Activated CD4-positive, alpha-beta T cell treated with anti-CD3 and anti-CD28 coated beads for 36 hours (primary cell): ENCODE results near the gene XCR1. TPM values are rescaled to one million over a fixed set of nuclear protein-coding genes. Genes with fewer than 3 reads are reported as not detected.

Source experiments
- ATAC-seq: fragments of 200-7000 bp; cut with Tn5 transposase; one replicate; pipeline ENCODE4 v1.10.0; 2021; ENCODE audit warnings: mild to moderate bottlenecking, moderate library complexity
- CTCF ChIA-PET: fragments of 350-600 bp; sonication (Branson Sonifier 250); formaldehyde crosslinking; loops from one replicate; lab custom pipeline; 2021; ENCODE audit warnings: antibody characterized with exemption; lab: Charles Lee
- POLR2A ChIA-PET: fragments of 350-600 bp; sonication (Branson Sonifier 250); formaldehyde crosslinking; loops from one replicate; lab custom pipeline; 2021; ENCODE audit warnings: antibody characterized with exemption, inconsistent platforms; lab: Charles Lee
- DNase-seq: peaks from one replicate; pipeline ENCODE4 v3.0.0-alpha.2; 2020
- H3K27ac Mint-ChIP-seq: one replicate; pipeline ENCODE4 v1.8.0; 2021; ENCODE audit warnings: mixed read lengths
- H3K27me3 Mint-ChIP-seq: one replicate; pipeline ENCODE4 v1.8.0; 2021; ENCODE audit warnings: mixed read lengths
- H3K36me3 Mint-ChIP-seq: one replicate; pipeline ENCODE4 v1.8.0; 2021; ENCODE audit warnings: low read depth, mixed read lengths
- H3K4me1 Mint-ChIP-seq: one replicate; pipeline ENCODE4 v1.8.0; 2021; ENCODE audit warnings: mixed read lengths
- H3K4me3 Mint-ChIP-seq: one replicate; pipeline ENCODE4 v1.8.0; 2021; ENCODE audit warnings: mild to moderate bottlenecking, moderate library complexity, mixed read lengths
- H3K9me3 Mint-ChIP-seq: one replicate; pipeline ENCODE4 v1.8.0; 2021; ENCODE audit warnings: low read depth, mixed read lengths
- intact Hi-C, 2 experiments: fragments of 100-400 bp; cut with DNase I in 1 of 2; cut with micrococcal nuclease in 1 of 2; formaldehyde crosslinking; loops; one replicate each; pipeline versions ENCODE4 v1.14.2 to v1.15.1; 2022 to 2024; cut with DNase I, micrococcal nuclease
- total RNA-seq, 2 experiments: library from RNA; stranded (reverse); gene quantifications; one replicate each; pipeline ENCODE4 v1.2.3, GENCODE V29; 2021

XCR1 gene
- total RNA-seq, 2 experiments from 2014 or later: not detected

- DNase-seq (no peak), ATAC-seq (peak; percentile 54)
- intact Hi-C loops: no loop called here
- Mint-ChIP-seq H3K4me3 (no peak overlapping the region), H3K27me3 (no peaks in the 10 kb centered on the region), H3K9me3 (no peaks in the 10 kb centered on the region), H3K4me1 (peaks cover 35% of the 10 kb centered on the region), H3K36me3 (peaks cover 60% of the 10 kb centered on the region), H3K27ac (no peak overlapping the region)
- POLR2A ChIA-PET: interaction anchor here (0.7 kb wide), 2 partner anchors 24 to 303 kb away, joined by 3 to 5 read pairs; no protein-coding TSS in a partner anchor
- CTCF ChIA-PET: interaction anchor here (0.6 to 1.5 kb wide), 6 partner anchors 10 to 236 kb away, joined by 3 to 4 read pairs (median 3); no protein-coding TSS in a partner anchor
Measured at GRCh38 chr3:45972534-45973402, 54.5 kb downstream of the XCR1 start.

- intact Hi-C loops: no loop called here
- no peak for ATAC-seq
- POLR2A ChIA-PET: no interaction called here
- Mint-ChIP-seq H3K4me3 (no peak overlapping the region), H3K36me3 (peaks cover 63% of the 10 kb centered on the region), H3K4me1 (peaks cover 20% of the 10 kb centered on the region), H3K27me3 (no peaks in the 10 kb centered on the region), H3K9me3 (no peaks in the 10 kb centered on the region), H3K27ac (no peak overlapping the region)
- no peak for DNase-seq
- CTCF ChIA-PET: interaction anchor here (1.1 to 1.3 kb wide), 3 partner anchors 24 to 40 kb away, joined by 3 to 4 read pairs (median 4); partner anchors contain the start of gene CXCR6
Measured at GRCh38 chr3:45969953-45970352, 57.3 kb downstream of the XCR1 start.

GRCh38 chr3:45969116-45969515 lies 58.2 kb downstream of the XCR1 start:
- intact Hi-C loops: no loop called here
- no peaks in the 10 kb centered on the region for H3K9me3 Mint-ChIP-seq
- peaks cover 65% of the 10 kb centered on the region for H3K36me3 Mint-ChIP-seq
- H3K27me3 Mint-ChIP-seq: no peaks in the 10 kb centered on the region
- no peak overlapping the region for H3K27ac Mint-ChIP-seq
- peaks cover 24% of the 10 kb centered on the region for H3K4me1 Mint-ChIP-seq
- DNase-seq (no peak), ATAC-seq (no peak)
- ChIA-PET POLR2A (interaction anchor here (2.5 kb wide), 1 partner anchor 12 kb away, joined by 6 read pairs; no protein-coding TSS in a partner anchor), CTCF (interaction anchor here (0.6 to 1.9 kb wide), 7 partner anchors 12 to 110 kb away, joined by 3 to 7 read pairs (median 4); partner anchors contain the start of gene CXCR6)
- H3K4me3 Mint-ChIP-seq: no peak overlapping the region

- peaks cover 67% of the 10 kb centered on the region for H3K36me3 Mint-ChIP-seq
Measured at GRCh38 chr3:45968706-45969105, 58.6 kb downstream of the XCR1 start.

DNA sequence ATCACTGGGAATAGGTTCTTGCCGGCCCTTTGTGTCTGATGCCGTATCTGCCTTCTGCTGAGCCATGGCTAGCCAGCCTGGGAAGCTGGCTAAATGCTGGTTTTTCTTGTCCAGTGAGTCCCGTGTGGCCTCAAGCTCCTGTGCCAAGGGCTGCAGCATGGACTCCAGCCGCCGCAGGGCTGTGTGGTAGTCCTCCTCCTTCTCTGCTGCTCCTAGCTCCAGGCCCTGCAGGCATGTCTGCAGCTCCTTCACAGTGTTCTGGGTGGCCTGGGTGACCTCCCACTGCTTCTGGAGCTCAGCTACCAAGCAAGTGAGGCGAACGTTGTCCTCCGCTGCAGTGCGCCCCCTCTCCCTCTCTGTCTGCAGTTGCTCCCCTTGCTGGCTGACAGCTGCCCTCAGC lies 59.1 kb downstream of the XCR1 start:
- intact Hi-C loops: no loop called here
- DNase-seq (no peak), ATAC-seq (no peak)
- ChIA-PET POLR2A (interaction anchor here (0.7 to 2.5 kb wide), 2 partner anchors 10 to 12 kb away, joined by 4 to 6 read pairs; no protein-coding TSS in a partner anchor), CTCF (interaction anchor here (0.6 to 1.9 kb wide), 8 partner anchors 14 to 402 kb away, joined by 3 to 8 read pairs (median 3); no protein-coding TSS in a partner anchor)
- H3K27ac Mint-ChIP-seq: no peak overlapping the region
- H3K4me1 Mint-ChIP-seq: peaks cover 34% of the 10 kb centered on the region
- no peaks in the 10 kb centered on the region for H3K9me3 Mint-ChIP-seq
- H3K36me3 Mint-ChIP-seq: peaks cover 67% of the 10 kb centered on the region
- H3K27me3 Mint-ChIP-seq: no peaks in the 10 kb centered on the region
- H3K4me3 Mint-ChIP-seq: no peak overlapping the region

More at GRCh38 chr3:45968706-45969105, 58.6 kb downstream of the XCR1 start:
- POLR2A ChIA-PET: interaction anchor here (2.5 kb wide), 1 partner anchor 12 kb away, joined by 6 read pairs; no protein-coding TSS in a partner anchor
- Mint-ChIP-seq H3K27ac (no peak overlapping the region), H3K27me3 (no peaks in the 10 kb centered on the region), H3K9me3 (no peaks in the 10 kb centered on the region), H3K4me3 (no peak overlapping the region), H3K4me1 (peaks cover 28% of the 10 kb centered on the region)
- ATAC-seq (no peak), DNase-seq (no peak)
- CTCF ChIA-PET: interaction anchor here (0.6 to 1.9 kb wide), 8 partner anchors 13 to 111 kb away, joined by 3 to 8 read pairs (median 4); partner anchors contain the start of gene CXCR6
- intact Hi-C loops: no loop called here

DNA sequence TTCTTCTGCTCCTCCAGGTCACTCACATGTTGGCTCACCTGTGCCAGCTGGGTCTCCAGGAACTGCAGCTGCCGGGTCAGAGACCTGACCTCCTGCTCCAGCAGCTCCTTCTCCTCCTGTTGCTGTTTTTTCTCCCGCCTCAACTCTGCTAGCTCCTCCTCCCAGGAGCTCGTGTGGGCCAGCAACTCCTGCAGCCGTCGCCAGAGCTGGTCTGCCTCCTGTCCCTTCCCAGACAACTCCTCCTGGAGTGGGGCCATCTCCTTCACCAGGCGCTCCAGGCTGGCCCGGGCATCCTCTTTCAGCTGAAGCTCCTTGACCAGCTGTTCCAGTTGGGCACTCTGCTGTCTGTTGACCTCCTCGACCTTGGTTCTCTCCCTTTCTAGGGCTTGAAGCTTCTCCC lies 59.6 kb downstream of the XCR1 start:
- ChIA-PET POLR2A (interaction anchor here (0.7 to 2.5 kb wide), 2 partner anchors 10 to 13 kb away, joined by 4 to 6 read pairs; no protein-coding TSS in a partner anchor), CTCF (interaction anchor here (0.6 to 1.9 kb wide), 7 partner anchors 9 to 402 kb away, joined by 3 to 8 read pairs (median 3); no protein-coding TSS in a partner anchor)
- peaks cover 69% of the 10 kb centered on the region for H3K36me3 Mint-ChIP-seq
- H3K4me3 Mint-ChIP-seq: no peak overlapping the region
- H3K9me3 Mint-ChIP-seq: no peaks in the 10 kb centered on the region
- no peaks in the 10 kb centered on the region for H3K27me3 Mint-ChIP-seq
- no peak overlapping the region for H3K27ac Mint-ChIP-seq
- DNase-seq (no peak), ATAC-seq (no peak)
- peaks cover 36% of the 10 kb centered on the region for H3K4me1 Mint-ChIP-seq
- intact Hi-C loops: no loop called here

Other genes with a start within 250 kb of the XCR1 start
- gene SLC6A20, start 230.9 kb downstream of the XCR1 start, total RNA-seq: not detected
- 1 to 10 TPM; 4.5 to 6.6 TPM for gene LZTFL1, start 185.4 kb downstream of the XCR1 start, total RNA-seq
- gene CCR9, start 140.9 kb downstream of the XCR1 start, total RNA-seq: not detected
- gene CXCR6, start 84.0 kb downstream of the XCR1 start, total RNA-seq: under 1 TPM; 0.42 to 0.85 TPM
- gene FYCO1, start 31.7 kb downstream of the XCR1 start, total RNA-seq: 10 to 100 TPM in 1 of 2 experiments, 1 to 10 TPM in 1; 8.2 to 10.6 TPM
- under 1 TPM; 0.14 to 0.16 TPM for gene CCR1, start 180.8 kb upstream of the XCR1 start, total RNA-seq
- gene CCR3, start 215.0 kb upstream of the XCR1 start, total RNA-seq: not detected